Measurements from ENCODE around the gene EDDM3A.
"Not testable (repeated sequence)": the region's sequence is repeated elsewhere in the genome, so short reads cannot be mapped to it uniquely, and the experiment has no call there.

EDDM3A gene, protein sequence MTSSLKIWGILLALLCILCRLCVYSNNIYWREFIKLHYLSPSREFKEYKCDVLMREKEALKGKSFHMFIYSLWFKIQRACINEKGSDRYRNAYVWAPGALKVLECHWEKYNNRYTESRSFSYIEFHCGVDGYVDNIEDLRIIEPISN

DNA sequence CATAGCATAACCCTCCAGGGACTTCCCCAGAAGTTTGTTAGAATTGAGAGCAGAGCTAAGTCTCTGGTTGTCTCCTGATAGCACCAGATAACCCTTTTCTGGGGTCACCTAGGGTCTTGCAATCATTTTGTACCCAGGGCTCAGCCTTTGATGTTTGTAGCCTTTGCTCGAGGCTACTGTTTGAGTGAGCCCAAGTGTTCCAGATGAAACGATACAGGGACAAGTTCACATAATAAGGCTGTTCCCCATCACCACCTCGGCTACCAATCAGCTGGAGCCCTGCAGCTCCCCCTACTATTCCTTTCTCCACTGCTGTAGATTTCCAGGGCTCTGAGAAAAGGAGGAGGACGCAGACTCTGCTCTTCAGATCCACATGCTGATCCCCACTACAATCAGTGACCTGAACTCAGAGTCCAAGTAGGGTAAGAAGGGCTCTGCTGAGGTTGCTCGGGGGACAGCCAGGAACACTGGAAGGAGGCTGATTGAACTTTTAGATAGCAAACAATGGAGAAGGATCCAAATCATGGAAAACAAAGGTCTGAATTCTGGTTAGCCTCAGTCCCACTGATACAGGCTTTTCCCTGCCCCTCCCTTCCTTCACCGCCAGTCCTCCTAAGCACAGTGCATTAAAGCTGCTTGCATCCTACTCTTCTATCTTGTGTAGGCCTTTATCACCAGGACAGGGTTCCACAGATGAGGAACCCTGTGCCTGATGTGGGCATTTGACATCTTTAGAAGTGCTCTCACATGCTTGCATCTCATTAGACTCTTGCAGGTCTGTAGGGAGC is at the start of gene EDDM3A:
Gene EDDM3A, plus strand, starts transcription at position 317 of the 788 bp plus-strand sequence. CDS start 1,694 bp downstream, outside the sequence.
- DNase-seq: no peak

DNA sequence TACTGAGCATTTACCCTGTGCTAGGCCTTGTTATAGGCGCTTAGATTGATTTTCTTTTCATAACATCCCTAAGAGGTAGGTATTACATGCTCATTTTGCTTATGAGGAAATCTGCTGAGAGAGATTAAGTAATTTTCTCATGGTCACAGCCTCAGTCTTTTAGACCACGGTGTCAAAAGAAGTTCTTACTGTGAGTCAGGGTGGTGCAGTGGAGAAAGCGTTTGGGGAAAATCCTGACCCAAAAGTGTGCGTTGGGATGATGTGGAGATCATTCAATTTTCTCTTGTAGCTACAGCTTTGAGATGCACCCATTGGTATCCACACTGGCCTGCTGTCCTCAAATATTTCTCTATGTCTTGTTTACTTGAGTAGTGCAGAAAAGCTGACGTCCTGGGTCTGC is 48.9 kb upstream of the EDDM3A start:
- DNase-seq: no peak

DNA sequence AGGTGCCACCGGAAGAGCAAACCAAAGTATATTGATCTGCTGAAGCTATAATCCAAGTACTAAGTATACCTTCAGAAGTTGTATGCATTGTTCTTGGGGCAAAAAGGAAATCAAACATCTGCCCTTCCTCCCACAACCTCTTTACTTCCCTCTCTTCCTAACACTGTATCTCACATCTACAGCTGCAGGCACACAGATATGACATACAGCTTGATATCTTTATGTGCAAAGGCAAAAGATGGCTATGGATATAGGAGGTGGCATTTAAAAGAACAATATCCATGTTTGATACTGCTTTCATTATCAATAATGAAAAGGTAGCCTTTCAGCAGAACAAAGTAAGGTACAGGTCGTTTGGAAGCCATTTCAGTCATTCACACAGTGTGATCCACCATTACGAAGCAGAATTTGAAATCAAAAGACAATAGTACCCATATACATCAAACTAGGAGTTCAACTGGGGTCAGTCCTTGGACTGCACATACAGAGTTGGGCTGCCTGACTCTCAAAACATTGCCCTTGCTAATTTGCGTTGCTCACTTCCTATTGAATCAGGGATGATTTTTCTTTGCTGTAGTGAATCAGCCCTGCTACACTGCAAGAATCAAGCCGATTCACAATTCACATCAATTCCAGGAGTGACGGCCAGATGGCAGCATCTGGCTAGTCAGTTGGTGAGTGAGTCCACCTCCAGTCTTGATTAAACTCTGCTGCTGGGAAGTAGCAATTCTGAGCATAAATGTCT is 48.2 kb upstream of the EDDM3A start:
- DNase-seq: peak; percentile 83

DNA sequence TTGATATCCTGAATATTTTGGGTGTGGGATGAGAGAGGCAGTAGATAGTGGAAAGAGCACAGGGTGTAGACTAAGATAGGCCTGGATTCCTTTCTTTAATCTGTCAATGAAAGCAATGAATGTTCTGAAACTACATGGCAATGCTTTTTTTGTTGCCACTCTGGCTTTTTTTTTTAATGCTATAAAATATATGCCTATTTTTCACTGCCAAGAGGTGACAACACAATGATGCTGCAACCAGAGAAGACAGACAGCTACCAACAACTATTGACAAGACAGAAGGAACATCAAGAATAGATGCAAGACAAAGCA is 47.7 kb upstream of the EDDM3A start:
- DNase-seq: no peak

DNA sequence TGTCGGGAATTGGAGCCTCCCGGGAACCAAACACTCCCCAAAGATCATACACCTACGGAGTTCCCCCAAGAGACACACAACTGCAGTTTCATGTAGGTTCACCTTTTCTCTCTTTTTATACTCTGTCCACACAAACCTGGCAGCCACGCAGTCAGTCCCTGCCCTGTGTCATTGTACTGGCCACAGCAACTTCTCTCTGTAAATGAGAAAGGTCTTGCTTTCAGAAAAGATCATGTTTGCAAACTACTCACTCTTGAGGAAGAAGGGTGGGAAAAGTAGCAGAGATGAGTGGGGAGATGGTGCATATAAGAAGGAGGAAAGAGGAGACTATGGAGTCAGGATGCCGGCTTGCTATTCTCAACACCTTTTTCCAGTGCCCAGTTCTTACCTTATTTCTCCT is 46.8 kb upstream of the EDDM3A start:
- no peak for DNase-seq

DNA sequence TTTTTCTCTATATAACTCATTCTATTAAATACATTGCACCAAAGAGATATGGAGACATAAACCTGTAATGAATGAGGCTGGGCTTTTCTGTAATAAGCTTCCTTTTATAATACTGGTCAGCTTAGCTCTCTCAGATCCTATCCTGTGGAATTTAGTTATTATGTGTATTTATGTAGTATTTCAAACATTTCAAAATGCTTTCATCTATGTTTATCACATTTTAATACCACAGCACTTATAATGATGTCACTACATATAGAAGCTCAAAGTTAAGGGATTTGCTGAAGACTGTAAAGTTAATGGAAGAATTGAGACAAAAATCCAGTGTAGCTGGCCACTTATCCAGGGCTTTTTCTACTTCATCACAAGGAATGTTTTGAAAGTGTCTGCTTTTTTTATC is 45.8 kb upstream of the EDDM3A start:
- no peak for DNase-seq

DNA sequence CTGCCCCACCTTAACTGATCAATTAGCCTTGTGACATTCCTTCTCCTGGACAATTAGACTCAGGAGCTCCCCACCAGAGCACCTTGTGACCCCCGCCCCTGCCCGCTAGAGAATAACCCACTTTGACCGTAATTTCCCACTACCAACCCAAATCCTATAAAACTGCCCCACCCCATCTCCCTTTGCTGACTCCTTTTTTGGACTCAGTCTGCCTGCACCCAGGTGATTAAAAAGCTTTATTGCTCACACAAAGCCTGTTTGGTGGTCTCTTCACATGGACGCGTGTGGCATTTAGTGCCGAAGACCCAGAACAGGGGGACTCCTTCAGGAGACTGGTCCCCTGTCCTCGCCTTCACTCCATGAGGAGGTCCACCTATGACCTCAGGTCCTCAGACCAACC is 44.7 kb upstream of the EDDM3A start:
- not testable (repeated sequence) for DNase-seq

DNA sequence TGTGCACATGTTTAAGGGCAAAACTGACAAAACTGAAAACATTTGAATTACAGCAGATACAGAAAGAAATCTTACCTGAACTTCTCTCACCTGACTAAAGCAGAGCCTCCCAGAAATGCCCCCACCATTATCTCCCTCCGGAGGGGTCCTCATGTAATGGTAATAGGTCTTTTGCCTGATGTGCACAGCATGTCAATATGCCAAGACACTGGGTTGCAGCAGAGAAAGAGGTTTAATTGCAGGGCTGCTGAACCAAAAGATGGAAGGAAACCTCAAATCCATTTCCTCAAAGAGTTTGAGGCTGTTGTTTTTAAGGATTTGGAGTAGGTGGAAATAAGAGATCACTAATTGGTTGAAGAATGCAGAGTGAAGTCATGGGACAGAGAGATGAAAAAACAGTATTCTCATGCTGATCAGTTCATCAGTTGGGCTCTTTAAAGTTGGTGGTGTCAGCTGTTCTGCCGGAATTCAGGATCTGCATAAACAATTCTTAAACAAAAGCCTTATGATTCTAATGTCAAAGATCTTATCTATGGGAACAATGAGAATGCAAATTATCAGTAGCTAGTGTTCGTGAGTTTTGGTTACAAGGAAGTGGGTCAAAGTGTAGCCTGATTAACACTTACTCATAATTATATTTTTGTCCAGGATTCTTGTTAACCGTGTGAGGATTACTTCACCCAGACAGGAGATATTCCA is 38.9 kb upstream of the EDDM3A start:
- no peak for DNase-seq

DNA sequence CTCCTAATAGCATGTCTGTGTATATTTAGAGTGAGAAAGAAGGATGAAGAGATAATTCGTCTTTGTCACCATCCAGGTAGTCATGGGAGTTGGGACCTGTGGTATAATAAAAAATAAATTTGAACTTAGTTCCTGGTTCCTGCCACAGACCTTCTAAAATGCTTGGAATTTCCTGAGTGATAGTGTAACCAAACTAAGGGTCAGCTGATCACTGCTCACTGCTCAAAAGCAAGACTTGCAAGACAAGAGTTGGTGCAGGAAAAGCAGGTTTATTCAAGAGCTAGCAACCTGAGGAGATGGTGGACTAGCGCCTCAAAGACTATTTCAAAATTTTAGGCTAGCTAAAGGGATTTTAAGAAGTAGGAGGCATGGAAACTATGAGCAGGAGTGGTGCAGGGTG is 38.1 kb upstream of the EDDM3A start:
- DNase-seq: no peak

DNA sequence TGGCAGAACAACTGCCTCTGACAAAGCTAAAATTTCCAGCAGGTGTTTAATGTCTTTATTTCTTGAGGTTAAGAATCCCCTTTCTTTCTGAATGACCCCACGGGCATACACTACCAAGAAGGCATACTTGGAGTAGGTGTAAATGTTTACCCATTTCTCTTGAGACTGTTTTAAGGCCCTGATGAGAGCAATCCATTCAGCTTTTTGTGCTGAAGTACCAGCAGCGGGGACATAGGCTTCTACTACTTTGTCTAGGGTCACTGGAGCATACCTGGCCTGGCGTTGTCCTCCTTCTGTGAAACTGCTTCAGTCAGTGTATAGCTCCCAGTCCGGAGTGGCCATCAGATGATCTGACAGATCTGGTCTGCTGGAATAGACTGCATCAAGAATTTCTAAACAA is 34.4 kb upstream of the EDDM3A start:
- no peak for DNase-seq

DNA sequence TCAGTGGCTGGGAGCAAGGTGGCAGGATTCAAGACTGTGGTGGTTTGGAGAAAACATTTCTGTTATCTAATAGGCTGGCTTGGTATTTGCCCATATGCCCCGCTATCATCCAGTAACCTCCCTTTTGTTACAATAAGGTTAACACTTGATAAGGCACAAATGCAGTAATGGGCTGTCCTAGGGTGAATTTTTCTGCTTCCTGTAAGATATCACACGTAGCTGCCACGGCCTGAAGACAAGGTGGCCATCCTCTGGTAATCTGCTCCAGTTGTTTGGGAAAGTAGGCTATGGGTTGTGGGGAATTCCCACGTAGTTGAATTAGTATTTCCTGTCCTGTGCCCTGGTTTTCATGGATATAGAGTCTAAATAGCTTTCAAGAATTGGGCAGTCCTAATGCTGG is 34.0 kb upstream of the EDDM3A start:
- DNase-seq: no peak

DNA sequence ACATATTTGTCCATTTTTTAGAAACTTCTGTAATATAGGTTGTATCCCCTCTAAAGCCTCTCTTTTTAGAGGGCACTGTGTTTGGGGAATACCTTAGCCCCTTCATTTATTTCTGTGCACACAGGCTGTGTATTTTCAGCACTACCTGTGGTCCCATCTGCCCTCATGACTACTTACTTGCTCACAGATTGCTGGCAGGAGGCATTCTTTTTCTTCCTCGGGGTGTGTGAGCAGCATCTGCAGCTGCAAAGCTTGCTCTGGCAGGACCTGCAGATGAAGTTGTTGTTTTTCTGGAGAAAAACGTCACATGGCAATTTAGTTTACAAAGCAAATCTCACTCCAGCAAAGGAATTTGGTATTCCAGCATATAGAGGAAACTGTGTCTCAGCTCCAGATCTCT is 32.8 kb upstream of the EDDM3A start:
- DNase-seq: no peak

DNA sequence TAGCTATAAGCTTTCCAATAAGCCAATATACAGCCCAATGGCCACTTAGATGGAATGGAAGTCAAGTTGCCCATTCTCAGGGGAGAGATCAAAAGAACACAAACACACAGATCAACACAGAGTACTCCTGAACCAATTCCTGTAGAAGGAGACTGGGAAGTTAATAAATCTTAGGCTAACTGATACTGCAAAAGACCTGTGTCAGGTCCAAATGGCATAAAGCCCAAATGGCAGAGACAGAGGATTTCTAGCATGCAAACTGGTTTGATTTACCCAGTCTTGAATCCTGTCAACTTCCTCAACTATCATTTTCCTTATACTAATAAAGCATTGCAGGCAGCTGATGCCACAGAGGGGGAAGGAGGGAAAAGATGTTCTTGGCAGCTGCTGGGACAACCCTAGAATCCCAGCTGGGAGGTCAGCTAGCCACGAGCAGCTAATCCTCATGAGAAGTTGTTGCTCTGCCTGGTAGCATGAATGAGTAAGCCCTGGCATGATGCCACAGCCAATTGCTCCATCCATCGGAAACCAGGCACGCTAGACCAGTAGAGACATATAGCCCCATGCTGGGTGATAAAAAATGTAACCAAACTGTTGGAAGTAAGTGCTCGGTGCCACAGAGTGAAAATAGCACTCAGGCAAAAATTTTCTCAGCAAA is 31.0 kb upstream of the EDDM3A start:
- no peak for DNase-seq

DNA sequence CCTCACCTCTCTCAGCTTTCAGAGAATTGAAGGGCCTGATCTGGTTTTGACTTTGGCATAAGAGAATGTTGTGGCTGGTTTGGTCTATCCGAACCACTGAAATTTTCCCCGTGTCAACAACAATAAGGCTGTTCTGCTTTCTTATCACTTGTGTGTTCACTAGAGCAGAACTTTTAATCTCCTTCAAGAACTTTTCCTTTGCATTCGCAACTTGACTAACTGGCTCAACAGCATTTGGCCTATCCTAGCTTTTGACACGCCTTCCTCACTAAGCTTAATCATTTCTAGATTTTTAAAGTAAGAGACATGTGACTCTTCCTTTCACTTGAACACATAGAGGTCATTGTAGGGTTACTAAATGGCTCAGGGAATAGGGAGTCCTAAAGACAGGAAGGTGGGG is 25.9 kb upstream of the EDDM3A start:
- DNase-seq: no peak

DNA sequence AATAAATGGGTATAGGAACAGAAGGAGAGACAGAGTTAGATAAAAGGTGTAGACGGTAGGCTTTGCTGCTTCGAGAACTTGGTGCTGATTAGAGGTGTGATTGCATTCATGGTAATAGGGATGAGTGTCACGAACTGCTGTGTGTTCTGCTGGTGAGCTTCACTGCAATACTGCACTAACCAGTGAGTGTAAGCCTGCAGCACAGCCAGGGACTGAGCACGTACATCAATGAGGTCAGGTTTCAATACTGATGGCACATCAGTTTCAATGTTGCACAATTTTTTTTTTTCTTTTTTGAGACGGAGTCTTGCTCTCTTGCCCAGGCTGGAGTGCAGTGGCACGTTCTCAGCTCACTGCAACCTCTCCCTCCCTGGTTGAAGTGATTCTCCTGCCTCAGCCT is 24.9 kb upstream of the EDDM3A start:
- no peak for DNase-seq

DNA sequence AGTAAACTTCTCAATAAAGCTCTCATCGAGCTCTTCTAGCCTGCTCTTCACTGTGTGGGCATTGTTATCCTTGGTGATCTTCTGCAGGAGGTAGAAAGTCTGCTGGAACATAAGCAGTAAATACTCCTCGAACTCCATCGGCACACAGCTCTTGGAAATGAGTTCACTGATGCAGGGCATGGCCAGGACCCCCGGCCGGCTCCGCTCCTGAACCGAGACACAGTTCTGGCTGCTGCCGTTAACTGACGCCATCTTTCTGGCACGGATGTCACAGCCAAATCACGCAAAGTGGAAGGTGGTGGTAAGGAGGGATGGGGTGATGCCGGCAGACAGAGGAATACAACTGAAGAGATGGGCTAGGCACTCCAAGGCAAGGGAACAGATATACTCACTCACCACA is 23.7 kb upstream of the EDDM3A start:
- DNase-seq: no peak

DNA sequence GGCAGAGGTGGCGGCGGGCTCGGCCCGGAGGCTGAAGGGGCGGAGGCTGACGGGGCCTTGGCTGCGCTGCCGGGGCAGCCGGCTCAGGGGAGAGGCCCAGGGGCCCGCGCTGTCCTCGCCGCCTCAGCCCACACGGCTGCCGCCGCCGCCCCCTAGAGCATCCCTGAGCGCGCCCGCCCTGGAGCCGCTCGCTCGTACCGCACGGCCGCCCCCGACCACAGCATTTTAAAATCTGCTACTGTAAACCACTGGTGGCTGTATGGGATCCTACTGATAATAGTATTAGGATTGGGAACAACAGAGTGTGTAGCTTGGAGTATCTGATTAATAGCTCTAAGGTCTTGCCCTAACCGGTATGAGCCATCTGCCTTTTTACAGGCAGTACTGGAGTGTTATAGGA is 22.2 kb upstream of the EDDM3A start:
- DNase-seq: no peak

DNA sequence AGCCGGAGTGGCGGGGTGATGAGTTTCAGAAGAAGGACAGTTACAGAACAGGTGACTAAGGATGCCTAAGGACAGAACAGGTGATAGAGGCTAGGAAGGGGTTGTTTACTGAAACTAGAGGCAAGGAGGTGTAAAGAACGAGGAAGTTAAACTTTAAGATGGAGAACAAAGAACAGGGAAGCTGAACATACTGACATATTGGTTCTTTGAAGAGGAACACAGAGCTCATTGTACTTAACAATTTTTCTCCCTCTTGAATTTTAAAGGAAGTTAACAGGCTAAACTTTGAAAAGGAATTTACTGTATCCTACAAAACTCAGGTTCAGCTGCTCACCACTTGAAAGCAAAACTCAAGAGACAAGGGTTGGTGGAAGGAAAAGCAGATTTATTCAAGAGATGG is 19.6 kb upstream of the EDDM3A start:
- not testable (repeated sequence) for DNase-seq

DNA sequence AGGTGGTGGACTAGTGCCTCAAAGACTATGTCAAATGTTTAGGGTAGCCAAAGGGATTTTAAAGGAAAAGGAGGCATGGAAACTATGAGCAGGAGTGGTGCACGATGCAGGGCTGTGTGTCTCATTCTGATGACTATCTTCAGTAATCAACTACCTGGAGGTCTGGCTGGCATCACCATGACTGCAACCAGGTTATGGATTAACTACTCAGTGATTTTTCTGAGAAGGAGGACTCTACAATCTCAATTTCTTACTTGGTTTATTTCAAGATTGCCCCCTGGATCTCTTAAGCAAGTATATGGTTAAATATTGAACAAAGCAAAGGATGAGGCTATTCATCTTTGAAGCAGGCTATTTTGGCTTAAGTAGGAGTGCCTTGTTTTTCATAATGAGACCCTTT is 19.2 kb upstream of the EDDM3A start:
- no peak for DNase-seq

DNA sequence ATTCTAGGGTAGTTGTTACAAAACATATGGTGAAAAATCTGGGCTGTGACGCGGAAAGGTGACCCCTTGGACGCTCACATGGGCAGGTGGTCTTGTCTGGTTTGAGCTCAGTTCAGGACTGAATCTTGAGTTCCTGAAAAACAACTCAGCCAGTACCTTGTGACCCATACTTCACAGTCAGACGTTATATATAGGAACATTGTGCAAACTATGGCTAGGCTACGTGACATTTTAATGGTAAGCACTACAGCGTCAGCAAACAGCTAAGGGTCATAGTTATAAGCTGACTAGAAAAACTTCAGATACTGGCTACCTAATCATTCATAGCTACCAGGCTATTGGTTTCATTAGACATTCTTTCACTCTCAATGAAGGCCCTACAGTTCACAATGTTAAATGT is 14.8 kb upstream of the EDDM3A start:
- DNase-seq: no peak

DNA sequence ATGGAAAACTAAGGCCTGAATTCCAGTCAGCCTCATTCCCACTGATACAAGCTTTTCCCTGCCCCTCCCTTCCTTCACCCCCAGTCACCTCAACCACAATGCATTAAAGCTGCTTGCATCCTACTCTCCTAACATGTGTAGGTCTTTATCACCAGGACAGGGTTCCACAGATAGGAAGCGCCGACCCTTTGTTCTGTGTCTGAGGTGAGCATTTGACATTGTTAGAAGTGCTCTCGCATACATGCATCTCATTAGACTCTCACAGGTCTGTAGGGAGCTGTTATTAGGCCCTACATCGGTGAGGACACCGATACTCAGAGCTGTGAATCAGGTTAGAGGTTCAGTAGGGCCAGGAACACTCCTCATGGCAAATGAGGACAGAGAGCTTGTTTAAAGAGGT is 13.2 kb upstream of the EDDM3A start:
- no peak for DNase-seq

DNA sequence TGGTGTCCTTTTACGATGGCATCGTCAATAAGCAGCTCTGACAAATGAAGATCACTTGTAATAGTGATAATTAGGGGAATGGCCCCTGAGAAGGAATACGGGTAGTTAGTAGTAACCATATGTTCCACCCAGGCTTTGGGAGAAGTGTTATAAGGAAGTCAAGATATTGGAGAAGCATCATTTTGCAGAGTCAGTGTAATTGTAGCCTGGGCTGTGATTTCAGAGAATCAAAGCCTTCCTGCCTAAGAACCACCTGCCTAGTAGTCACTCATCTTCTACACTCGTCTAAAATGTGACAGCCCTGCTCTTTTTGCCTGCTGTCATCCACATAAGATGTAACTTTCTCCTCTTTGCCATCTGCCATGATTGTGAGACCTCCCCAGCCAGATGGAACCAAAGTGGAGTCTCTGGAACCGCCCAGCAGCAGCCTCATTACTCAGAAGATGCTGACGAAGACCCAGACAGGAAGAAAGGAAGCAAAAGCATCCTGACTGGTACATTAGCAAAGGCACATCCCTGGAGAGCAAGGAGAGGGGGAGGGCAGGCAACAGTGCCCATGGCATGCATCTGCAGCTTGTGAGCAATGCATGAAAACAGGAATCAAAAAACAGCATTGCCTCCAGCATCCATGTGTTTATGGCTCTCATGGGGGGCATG is 12.6 kb upstream of the EDDM3A start:
- no peak for DNase-seq
